RPMI8226 (cell line): ENCODE measurements around the gene SF3B2.
"Not testable (repeated sequence)": the region's sequence is repeated elsewhere in the genome, so short reads cannot be mapped to it uniquely, and the experiment has no call there.

Experiments used
- DNase-seq: peaks from one replicate; pipeline ENCODE4 v3.0.0-alpha.2; 2015

SF3B2 gene, protein sequence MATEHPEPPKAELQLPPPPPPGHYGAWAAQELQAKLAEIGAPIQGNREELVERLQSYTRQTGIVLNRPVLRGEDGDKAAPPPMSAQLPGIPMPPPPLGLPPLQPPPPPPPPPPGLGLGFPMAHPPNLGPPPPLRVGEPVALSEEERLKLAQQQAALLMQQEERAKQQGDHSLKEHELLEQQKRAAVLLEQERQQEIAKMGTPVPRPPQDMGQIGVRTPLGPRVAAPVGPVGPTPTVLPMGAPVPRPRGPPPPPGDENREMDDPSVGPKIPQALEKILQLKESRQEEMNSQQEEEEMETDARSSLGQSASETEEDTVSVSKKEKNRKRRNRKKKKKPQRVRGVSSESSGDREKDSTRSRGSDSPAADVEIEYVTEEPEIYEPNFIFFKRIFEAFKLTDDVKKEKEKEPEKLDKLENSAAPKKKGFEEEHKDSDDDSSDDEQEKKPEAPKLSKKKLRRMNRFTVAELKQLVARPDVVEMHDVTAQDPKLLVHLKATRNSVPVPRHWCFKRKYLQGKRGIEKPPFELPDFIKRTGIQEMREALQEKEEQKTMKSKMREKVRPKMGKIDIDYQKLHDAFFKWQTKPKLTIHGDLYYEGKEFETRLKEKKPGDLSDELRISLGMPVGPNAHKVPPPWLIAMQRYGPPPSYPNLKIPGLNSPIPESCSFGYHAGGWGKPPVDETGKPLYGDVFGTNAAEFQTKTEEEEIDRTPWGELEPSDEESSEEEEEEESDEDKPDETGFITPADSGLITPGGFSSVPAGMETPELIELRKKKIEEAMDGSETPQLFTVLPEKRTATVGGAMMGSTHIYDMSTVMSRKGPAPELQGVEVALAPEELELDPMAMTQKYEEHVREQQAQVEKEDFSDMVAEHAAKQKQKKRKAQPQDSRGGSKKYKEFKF

DNA sequence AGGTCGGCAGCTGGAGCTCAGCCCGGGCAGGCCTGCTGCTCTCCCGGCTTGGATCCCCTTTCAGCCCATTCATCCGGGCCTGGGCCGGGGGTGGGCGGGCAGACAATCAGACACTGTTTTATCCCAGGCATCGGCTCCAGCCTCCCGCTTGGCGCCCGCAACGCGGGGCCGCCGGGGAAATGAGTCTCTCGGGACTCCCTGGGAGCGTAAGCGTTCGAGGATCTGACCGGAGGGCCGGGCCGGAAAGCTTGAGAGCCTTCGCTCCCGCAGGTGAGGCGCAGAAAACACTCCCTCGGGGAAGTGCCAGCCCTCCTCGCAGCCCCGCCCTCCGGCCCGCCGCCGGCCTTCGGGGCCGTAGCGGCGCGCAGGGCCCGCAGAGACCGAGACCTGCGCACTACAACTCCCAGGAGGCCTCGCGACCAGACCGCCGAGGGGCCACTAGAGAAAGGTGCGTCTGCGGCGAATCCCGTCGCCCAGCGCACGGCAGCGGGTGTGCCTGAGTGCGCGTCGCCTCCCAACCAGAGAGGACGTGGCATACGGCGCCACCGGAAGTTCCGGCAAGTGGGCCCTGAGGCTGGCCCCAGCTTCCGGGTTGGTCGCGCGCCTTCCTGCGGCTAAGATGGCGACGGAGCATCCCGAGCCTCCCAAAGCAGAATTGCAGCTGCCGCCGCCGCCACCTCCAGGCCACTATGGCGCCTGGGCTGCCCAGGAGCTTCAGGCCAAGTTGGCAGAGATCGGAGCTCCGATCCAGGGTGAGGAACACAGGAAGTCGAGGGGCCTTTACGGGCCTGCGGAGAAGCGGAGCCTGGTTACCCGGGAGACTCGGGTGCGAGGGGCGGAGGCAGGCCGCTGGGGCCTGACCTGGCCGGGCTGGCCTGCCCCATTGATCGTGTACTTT is at the start of gene SF3B2:
Gene SF3B2 (plus strand): TSS at position 599 of the 898 bp plus-strand sequence. CDS start 21 bp downstream, at position 620.
- DNase-seq = peak; percentile 100

DNA sequence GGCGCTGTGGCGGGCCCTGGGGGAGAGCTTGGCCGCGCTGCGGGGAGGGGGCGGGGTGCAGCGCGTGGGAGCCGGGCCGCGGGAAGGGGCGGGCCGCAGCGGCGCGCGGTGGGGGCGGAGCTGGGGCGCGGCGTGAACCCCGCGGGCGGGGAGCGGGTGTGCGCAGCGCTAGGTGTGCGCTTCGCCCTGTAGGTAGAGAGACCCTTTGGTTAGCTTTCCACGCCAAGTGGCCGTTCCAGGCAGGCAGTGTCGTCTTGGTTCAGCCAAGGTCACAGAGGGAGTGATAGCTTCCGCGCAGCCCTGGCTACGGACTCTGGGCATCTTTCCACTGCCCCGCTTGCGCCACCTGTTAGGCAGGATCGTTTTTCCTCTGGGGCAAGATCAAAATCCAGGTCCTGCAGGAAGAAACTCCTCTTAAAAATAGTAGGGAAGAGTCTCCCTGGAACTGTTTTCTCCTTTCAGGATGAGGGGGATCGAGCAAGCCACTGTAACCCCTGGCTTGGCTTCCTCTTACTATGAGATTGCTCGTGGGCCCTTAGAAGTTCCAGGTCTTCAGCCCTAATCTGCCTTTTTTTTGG is 49.4 kb upstream of the SF3B2 start:
- peak; percentile 85 for DNase-seq

DNA sequence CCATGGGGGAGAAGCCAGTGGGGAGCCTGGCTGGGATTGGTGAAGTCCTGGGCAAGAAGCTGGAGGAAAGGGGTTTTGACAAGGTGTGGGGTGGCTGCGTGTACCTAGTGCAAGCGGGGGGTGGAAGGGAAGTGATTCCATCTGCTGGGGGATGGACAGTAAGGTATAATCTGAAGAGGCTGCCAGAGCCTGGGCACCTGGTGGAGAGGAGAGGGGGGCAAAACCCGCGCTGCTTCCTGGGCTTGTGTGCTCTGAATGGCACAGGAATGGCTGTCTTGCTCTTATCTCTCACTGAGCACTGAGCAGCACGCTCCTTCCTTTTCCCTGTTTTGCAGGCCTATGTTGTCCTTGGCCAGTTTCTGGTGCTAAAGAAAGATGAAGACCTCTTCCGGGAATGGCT is 48.9 kb upstream of the SF3B2 start:
- peak; percentile 47 for DNase-seq

DNA sequence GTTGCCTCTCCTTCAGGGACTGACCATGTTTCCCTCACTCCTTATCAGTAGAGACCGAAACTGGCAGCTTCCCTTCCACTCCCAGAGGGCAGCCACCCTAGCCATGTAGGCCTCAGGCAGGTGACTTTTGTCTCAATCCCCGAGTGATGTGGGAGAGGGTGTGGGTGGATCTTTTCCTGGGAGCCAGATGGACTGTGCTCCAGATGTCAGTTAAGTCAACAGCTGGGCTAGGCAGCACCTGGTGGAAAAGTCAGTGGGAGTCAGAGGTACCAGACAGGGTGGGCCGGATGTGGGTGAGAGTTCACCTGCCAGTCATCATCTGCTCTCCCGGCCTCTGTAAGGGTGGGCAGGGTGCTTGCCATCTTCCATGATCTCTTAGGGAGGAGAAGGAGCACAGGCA is 48.0 kb upstream of the SF3B2 start:
- no peak for DNase-seq

DNA sequence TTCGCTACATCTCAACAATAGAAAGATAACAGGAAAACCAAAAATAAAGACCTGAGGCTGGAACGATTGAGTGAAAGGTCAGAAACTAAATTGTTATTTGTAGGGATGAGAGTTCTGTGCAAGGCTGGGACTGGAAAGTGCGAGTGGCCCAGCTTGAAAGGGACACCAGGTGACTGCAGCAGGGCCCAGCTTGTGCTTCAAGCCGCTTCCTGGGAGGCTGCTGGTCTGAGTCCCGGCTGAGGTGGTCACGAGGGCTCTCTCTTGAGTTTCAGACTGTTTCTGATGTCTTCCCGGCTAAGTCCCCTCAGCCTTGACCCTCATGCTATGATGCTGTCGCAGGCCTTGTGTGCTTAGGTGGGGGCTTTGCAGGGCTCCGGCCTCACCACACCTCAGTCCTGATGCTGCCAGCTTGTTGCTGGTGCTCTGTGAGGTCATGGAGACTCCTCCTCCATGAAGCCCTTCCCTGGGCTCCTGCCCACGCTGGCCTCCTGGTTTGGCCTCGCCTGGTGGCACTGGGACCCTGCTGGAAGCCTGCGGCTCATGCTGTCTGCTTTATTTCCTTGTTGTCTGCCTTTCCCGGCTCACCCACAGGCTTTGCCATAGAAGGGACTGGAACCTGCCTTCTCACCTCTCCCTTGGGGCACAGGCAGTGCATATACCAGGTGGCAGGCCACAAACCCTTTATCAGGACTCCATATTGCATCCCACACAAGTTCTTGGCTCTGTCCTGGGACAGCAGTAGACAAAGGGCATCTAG is 45.9 kb upstream of the SF3B2 start:
- DNase-seq = no peak

DNA sequence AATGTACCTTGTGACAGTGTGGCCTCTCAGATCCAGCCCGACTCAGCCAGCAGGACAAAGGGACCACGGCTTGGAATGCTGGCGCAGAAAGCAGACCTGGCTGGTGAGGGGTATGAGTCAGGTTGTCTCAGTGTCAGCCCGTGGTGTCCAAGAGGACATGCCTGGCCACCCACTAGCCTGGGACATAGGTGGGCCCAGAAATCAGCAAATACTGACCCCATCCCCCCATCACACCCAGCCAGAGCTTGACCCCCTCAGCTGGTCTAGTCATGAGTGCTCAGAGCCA is 45.3 kb upstream of the SF3B2 start:
- DNase-seq = no peak

DNA sequence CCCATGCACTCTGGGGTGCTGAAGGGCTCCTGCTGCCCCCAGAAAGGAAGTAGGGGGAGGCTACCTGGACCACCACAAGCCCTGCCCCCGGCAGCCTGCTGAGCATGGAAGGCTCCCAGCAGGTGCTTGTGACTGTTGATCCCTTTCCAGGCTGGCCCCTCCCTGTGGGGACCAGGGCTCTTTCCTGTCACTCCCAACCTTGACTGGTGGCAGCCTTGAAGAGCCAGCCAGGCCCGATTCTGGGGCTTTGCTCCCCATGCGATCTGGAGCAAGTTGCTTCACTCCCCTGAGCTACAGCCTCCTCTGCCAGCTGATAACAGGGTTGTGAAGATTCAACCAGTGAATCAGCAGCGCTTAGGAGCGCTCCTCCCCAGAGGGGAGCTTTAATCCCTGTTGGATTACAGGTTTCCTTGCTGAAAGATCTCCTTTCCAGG is 44.9 kb upstream of the SF3B2 start:
- DNase-seq = no peak

DNA sequence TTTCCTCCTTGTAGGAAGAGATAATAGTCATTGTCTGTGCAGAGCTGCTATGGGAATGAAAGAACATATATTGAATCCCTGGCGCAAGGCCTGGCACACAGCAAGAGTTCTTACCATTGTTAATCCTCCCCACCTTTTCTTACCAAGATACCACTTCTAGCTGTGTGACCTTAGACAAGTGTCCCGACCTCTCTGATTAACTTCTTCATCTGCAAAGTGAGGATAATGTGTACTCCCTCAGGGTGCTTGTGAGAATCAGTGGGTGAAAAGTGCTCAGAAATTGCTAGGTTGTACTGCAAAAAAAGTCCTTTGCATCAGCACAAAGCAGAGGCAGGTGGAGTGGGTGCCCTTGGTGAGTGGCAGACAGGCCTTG is 44.1 kb upstream of the SF3B2 start:
- no peak for DNase-seq

DNA sequence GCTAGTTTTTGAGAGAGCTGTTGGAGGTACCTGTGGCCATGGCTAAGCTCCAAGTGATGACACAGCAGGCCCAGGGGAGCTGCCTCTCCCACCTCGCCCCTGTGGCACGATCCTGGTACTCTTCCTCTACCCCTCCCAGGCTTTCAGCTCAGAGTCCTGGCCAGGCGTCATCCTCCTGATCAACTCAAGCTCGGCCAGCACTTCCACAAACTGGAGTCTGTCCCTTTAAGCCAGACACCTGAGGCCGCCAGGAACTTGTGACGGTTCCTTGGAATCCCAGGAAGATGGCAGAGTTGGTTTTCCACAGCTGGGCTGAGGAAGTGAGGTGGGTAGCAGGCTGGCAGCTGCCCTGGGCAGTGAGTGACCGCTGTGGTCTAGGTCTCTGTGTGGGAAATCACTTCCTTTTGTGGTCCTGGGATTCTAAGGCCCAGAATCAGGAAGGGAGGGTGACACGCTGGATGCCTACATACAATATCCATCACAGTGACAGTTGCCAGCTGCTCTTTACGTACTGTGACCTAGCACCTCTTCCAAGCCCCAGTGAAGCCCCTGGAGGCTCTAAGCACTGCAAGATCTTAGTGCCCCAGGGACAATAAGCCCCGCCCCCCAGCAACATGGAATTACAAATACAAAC is 43.6 kb upstream of the SF3B2 start:
- DNase-seq = peak; percentile 96

DNA sequence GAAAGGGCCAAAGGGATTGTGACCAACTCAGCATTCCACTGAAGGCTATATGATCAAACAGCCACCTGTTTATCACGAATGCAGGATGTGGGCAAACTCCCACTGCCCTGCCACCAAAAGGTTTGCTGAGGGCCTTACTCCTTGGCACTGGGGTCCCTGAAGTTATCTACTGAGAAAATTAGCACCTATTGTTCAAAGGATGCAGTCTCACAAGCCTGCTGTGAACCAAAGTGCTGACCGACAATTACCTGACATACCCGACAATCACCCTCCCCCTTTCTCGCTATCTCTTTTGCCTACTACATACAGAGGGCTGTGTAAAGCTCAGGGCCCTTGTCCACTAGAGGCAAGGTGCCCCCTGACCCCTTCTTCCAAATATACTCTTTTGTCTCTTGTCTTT is 42.1 kb upstream of the SF3B2 start:
- not testable (repeated sequence) for DNase-seq

DNA sequence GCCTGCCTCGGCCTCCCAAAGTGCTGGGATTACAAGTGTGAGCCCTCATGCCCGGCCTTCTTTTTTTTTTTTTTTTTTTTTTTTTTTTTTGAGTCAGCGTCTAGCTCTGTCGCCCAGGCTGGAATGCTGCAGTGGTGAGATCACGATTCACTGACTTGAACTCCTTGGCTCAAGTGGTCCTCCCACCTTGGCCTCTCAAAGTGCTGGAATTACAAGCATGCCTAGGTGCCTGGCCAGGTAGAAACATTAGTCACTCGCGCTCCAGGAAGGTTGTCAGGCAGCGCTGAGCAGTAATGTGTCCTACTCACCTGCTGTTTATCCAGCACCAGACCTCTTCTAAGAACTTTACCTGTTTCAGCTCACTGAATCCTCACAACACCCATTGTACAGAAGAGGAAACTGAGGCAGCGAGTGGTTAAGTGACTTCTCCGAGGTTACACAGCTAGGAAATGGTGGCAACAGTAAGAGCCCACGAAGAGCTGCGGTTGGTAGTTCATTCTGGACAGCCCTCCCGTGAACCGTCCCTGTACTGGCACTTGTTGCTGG is 40.9 kb upstream of the SF3B2 start:
- no peak for DNase-seq

DNA sequence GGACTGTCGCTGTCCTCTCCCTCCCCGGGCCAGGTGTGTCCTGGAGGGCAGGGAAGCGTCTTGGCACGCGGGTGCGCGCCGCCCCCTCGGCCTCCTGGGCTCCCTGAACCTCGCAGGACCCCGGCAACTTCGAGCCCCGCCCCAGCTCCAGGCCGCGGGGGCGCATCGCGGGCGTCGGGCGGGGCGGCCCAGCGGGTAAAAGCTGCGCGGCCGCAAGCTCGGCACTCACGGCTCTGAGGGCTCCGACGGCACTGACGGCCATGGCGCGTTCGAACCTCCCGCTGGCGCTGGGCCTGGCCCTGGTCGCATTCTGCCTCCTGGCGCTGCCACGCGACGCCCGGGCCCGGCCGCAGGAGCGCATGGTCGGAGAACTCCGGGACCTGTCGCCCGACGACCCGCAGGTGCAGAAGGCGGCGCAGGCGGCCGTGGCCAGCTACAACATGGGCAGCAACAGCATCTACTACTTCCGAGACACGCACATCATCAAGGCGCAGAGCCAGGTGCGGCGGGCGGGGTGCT is 40.3 kb upstream of the SF3B2 start, which contains the start of gene CST6:
Gene CST6 (plus strand): TSS at position 224 of the 519 bp plus-strand sequence. CDS start 37 bp downstream, at position 261.
- no peak for DNase-seq

DNA sequence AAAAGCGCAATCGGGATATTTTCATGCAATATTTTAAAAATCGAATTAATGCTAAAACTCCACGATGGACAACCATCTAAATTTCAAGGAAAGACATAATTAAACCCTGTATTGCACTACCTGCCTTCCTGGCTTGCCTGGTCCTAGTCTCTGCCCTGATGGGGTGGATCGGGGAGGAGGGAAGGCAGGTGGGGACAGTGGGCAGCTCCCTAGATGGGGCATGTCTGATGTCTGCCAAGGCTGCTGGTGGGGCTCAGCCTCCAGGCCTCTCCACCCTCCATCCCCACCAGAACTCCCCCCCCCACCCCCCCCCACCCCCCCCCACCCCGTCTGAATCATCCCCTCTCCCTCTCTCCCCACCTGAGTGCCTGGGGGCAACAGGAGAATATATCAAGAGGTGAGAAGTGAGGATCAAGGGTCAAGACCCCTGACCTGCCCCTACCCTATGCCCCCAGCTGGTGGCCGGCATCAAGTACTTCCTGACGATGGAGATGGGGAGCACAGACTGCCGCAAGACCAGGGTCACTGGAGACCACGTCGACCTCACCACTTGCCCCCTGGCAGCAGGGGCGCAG is 39.7 kb upstream of the SF3B2 start:
- DNase-seq = no peak

DNA sequence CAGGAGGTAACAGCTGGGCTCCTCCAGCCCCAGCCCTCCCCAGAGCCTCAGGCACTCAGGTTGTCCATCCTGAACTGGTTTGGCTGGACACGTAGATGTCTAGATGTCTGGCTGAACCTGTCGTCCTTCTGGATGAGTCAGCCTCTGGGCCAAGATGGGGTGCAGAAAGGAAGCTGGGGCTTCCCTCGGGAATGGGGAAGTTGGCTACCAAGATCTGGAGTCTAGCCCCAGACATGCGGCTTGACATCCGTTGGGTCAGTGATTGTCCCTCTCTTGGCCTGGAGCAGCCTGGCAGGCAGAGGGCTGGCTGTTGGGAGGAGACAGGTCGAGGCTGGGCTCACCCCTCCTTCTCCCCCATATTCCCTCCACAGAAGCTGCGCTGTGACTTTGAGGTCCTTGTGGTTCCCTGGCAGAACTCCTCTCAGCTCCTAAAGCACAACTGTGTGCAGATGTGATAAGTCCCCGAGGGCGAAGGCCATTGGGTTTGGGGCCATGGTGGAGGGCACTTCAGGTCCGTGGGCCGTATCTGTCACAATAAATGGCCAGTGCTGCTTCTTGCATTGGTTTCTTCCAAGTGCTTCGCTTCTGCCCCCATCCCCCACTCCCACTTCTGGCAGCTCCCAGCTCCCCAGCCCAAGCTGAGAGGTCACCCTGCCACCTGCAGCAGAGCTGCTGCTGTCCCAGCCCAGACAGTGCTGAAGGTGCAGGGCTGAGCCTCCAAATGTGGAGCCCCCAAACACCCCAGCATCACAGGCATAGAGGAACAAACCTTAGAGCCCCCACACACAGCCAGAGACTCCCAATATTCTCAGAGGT is 39.0 kb upstream of the SF3B2 start:
- DNase-seq = peak; percentile 83

DNA sequence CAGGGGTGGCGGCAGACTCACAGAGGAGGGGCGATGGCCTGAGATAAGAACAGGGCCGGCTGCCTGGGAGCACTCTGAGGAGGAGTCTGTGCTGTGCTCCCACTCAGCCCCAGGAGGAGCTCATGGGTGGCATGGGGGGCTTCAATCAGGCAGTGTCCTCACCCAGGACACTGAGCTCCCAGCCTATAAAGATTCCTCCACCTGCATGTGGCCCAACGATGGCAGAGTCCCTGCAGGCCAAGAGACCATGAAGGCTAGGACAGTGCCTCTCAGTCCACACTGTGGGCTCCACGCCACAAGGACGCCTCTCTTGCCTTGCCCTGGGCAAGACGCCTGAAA is 38.4 kb upstream of the SF3B2 start:
- no peak for DNase-seq

DNA sequence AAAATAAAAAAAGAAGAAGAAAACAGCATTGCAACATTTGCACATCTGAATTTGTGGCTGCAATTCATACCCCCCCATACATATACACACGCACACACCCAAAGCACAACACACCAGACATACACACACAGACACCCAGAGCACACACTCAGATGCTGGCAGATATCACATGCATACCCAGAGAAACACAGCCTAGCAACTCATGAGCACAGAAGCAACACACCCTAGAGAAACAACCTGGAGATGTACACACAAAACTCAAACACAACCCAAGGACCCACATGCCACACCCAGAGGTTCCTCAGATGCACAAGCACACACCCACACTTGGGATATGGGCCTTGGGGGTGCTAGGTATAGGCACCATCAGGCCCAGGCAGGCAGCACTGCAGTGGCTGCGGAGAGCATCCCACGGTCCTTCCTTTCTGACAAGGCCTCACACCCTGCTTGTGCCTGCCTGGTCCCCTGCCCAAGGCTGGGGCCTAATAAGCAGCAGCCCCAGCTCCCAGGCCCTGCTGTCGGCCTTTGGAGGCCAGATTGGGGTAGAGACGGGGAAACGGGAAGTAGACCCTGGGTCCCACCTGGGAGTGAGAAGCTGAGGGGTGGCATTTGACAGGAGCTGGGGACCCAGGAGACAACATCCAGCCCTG is 37.2 kb upstream of the SF3B2 start:
- DNase-seq = no peak

DNA sequence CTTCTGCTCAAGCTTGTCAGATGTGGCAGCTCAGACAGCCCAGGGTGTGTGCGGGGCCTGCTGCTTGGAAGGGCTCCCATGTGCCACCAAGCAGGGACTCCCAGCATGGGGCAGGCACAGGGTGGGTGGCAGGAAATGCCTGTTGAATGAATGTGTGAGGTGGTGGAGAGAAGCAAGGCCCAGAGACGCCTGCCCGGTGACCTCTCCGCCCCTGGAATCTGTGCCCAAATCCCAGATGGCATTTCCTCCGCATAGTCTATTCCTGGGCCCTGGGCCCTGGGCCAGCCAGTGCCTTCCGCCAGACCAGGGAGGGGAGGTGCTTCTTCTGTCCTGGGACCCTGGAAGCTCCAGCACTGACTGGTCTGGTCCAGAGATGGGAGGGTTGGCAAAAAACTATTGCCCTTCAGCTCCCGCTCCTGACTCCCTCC is 36.7 kb upstream of the SF3B2 start:
- DNase-seq = no peak

DNA sequence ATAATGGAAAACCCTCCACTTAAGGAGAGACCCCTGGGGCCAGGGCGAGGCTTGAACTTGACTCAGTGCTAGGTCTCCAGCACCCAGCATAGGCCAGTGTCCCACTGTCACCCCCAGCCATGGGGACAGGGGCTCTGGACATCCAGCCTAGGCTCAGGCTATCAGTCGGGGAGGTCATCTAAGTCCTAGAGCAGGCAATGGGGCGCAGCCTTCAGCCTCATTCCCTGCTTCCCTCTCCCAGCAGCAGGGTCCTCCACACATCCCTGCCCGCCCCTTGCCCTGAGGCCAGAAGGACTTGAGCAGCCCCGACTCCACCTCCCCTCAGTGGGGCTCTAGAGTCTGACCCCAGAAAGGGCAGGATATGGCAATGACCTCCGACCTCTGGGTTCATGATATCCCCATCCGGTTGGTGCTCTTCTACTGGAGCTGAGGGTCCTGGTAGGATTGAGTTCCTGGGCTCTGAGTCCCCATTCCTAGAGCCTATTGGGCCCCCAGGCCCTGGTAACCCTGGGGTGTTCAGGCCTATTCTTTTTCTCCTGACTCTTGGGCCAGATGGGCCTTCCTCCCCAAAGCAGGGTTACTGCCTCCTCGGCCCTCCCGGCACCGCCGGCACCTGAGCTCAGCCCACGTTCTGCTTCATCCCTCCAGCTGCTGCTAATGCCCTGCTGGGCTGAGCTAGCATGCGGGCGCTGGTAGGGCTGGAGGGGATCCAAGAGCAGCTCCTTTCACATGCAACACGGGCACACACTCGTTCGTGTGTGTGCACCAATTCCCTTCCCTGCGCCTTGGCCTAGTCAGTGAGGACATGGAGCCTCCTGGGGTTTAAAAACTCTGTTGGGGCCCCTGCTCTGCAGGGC is 36.0 kb upstream of the SF3B2 start:
- DNase-seq = peak; percentile 70
